PC-3 (cell line): ENCODE measurements around the gene FOXRED1. TPM values are rescaled to one million over a fixed set of nuclear protein-coding genes. Genes with fewer than 3 reads are reported as not detected.

ENCODE experiments used
- ATAC-seq: fragments of 200-7000 bp; cut with Tn5 transposase; 2 replicates; pipeline ENCODE4 v1.9.1; 2020; ENCODE audit warnings: mild to moderate bottlenecking, moderate library complexity
- BruUV-seq: library from RNA; stranded (reverse); fragments of 400-500 nt; replicated peaks from 2 replicates; lab custom pipeline; 2021; lab: Mats Ljungman, UMichigan
- CTCF ChIA-PET: fragments of 300-600 bp; sonication (Branson Sonifier 250); formaldehyde crosslinking; loops from one replicate; lab custom pipeline; 2022; ENCODE audit warnings: antibody characterized with exemption; lab: Charles Lee
- POLR2A ChIA-PET: fragments of 300-600 bp; sonication (Branson Sonifier 250); formaldehyde crosslinking; loops from one replicate; lab custom pipeline; 2022; ENCODE audit warnings: antibody characterized with exemption; ENCODE audit not compliant: unreplicated experiment; lab: Charles Lee
- DNase-seq: peaks from one replicate; pipeline ENCODE4 v3.0.0-alpha.2; 2015
- H2AFZ ChIP-seq: fragments of 300-600 bp; sonication (generic); 2 replicates; pipeline ENCODE4 v1.6.0; 2016; ENCODE audit warnings: antibody characterized with exemption, low read length
- H3F3A ChIP-seq: fragments of 300-600 bp; sonication (generic); one replicate; pipeline ENCODE4 v1.6.0; 2017; ENCODE audit warnings: antibody characterized with exemption, low read length, control low read depth, mild to moderate bottlenecking; ENCODE audit not compliant: unreplicated experiment
- H3K27ac ChIP-seq: fragments of 300-600 bp; sonication (generic); 2 replicates; pipeline ENCODE4 v1.5.1; 2016; ENCODE audit warnings: mild to moderate bottlenecking, low read length
- H3K27me3 ChIP-seq: fragments of 300-600 bp; sonication (generic); 2 replicates; pipeline ENCODE4 v1.6.1; 2016; ENCODE audit warnings: low read length, mixed read lengths
- H3K36me3 ChIP-seq: fragments of 300-600 bp; sonication (generic); 2 replicates; pipeline ENCODE4 v1.6.1; 2016; ENCODE audit warnings: low read depth, mixed run types, low read length, mixed read lengths
- H3K4me1 ChIP-seq: fragments of 300-600 bp; sonication (generic); 2 replicates; pipeline ENCODE4 v1.5.1; 2016; ENCODE audit warnings: low read length; ENCODE audit not compliant: insufficient read depth
- H3K4me2 ChIP-seq: fragments of 300-600 bp; sonication (generic); 2 replicates; pipeline ENCODE4 v1.6.0; 2016; ENCODE audit warnings: low read length
- H3K4me3 ChIP-seq: fragments of 300-600 bp; sonication (generic); 2 replicates; pipeline ENCODE4 v1.5.1; 2016; ENCODE audit warnings: mild to moderate bottlenecking, low read length, mixed read lengths
- H3K79me2 ChIP-seq: fragments of 300-600 bp; sonication (generic); 2 replicates; pipeline ENCODE4 v1.6.1; 2017; ENCODE audit warnings: low read length, mixed read lengths
- H3K9ac ChIP-seq: fragments of 300-600 bp; sonication (generic); 2 replicates; pipeline ENCODE4 v1.6.0; 2016; ENCODE audit warnings: mild to moderate bottlenecking, low read length
- H3K9me2 ChIP-seq: fragments of 300-600 bp; sonication (generic); replicated peaks from 2 replicates; pipeline ENCODE4 v1.6.1; 2016; ENCODE audit warnings: mixed run types, low read length, mixed read lengths
- H3K9me3 ChIP-seq: fragments of 300-600 bp; sonication (generic); 2 replicates; pipeline ENCODE4 v1.6.1; 2016; ENCODE audit warnings: low read length, mixed read lengths
- H4K20me1 ChIP-seq: fragments of 300-600 bp; sonication (generic); 2 replicates; pipeline ENCODE4 v1.6.1; 2016; ENCODE audit warnings: low read length, mixed read lengths
- CTCF ChIP-seq: fragments of 300-600 bp; sonication (generic); conservative IDR thresholded peaks from 2 replicates; pipeline ENCODE4 v1.5.1; 2017; ENCODE audit warnings: antibody characterized with exemption, low read depth, mild to moderate bottlenecking, low read length
- EZH2 ChIP-seq: fragments of 300-600 bp; sonication (generic); IDR thresholded peaks from one replicate; pipeline ENCODE4 v1.6.1; 2017; ENCODE audit warnings: antibody characterized with exemption, mild to moderate bottlenecking, low read length; ENCODE audit not compliant: unreplicated experiment
- EZH2phosphoT487 ChIP-seq: fragments of 300-600 bp; sonication (generic); IDR thresholded peaks from 2 replicates; pipeline ENCODE4 v1.6.1; 2018; ENCODE audit warnings: mild to moderate bottlenecking, antibody characterized with exemption, low read length, borderline replicate concordance
- intact Hi-C: fragments of 100-400 bp; cut with micrococcal nuclease; formaldehyde crosslinking; loops from 2 replicates; pipeline ENCODE4 v1.9.0; 2023
- total RNA-seq: library from RNA; depleted of rRNA; stranded (reverse); fragments of >200 nt; gene quantifications from 2 replicates; pipeline ENCODE4 v1.2.3, GENCODE V29; 2014

Gene FOXRED1
- total RNA-seq, 1 experiment from 2014 or later: 55.6 TPM

DNA sequence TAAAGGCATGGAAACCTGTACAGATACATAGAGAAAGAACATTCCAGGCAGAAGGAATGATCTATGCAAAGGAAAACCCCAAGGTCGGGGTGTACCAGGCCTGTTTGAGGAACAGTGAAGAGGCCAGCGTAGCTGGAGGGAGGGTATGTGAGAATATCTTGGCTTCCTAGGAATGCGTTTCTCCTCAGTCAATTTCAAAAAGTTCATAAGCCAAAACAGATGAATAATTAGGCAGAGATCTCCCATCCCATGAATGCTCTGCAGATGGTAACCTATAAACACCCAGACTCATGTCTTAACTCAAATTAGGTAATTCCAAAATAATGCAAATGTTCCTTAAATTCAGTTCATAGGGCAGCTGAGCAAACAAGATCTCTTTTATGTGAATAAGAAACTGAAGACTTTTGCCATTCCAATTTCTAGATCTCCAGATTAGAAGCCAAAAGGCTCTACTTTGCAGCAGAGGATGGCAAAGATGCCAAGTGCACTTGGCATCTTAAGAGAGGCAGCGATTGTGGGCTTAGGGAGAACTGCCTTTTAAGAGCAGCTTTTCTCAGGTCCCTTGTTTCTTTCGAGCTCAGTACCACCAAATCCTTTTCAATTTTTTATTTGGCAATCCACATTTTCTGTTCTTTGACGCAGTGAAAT lies 44.2 kb upstream of the FOXRED1 start:
- Histone ChIP-seq H3K4me3 (no peak overlapping the region), H3K27me3 (no peaks in the 10 kb centered on the region), H3K79me2 (peaks cover 63% of the 10 kb centered on the region), H4K20me1 (no peaks in the 10 kb centered on the region), H3K4me2 (no peak overlapping the region), H3K9me3 (no peaks in the 10 kb centered on the region), H3K9me2 (no peaks in the 10 kb centered on the region), H3F3A (no peaks in the 10 kb centered on the region), H3K27ac (no peak overlapping the region), H3K9ac (no peak overlapping the region), H3K36me3 (no peaks in the 10 kb centered on the region), H2AFZ (no peak overlapping the region), H3K4me1 (no peaks in the 10 kb centered on the region)
- intact Hi-C loops: no loop called here
- CTCF ChIA-PET: interaction anchor here (0.6 kb wide), 2 partner anchors 163 to 165 kb away, joined by 3 to 4 read pairs; no protein-coding TSS in a partner anchor
- BruUV-seq: no TSS peak
- ATAC-seq: no peak
- no peak for TF ChIP-seq EZH2
- no peak for TF ChIP-seq EZH2phosphoT487
- no peak for TF ChIP-seq CTCF
- POLR2A ChIA-PET: no interaction called here
- no peak for DNase-seq

GRCh38 chr11:126225295-126225665 lies 43.7 kb upstream of the FOXRED1 start:
- Histone ChIP-seq H3K27ac (no peak overlapping the region), H3F3A (no peaks in the 10 kb centered on the region), H2AFZ (no peak overlapping the region), H4K20me1 (no peaks in the 10 kb centered on the region), H3K27me3 (no peaks in the 10 kb centered on the region), H3K4me1 (no peaks in the 10 kb centered on the region), H3K79me2 (peaks cover 58% of the 10 kb centered on the region), H3K9ac (no peak overlapping the region), H3K4me3 (no peak overlapping the region), H3K9me3 (no peaks in the 10 kb centered on the region), H3K4me2 (no peak overlapping the region), H3K9me2 (no peaks in the 10 kb centered on the region), H3K36me3 (no peaks in the 10 kb centered on the region)
- DNase-seq: no peak
- CTCF ChIA-PET: interaction anchor here (0.6 kb wide), 2 partner anchors 163 to 165 kb away, joined by 3 to 4 read pairs; no protein-coding TSS in a partner anchor
- POLR2A ChIA-PET: interaction anchor here (0.6 kb wide), 1 partner anchor 598 kb away, joined by 3 read pairs; no protein-coding TSS in a partner anchor
- TF ChIP-seq EZH2phosphoT487 (no peak), EZH2 (no peak), CTCF (no peak)
- intact Hi-C loops: no loop called here
- no TSS peak for BruUV-seq
- ATAC-seq: no peak
